Left renal cortex interstitium (tissue), 4 donors: ENCODE data around the gene CTXN2. TPM values are rescaled to one million over a fixed set of nuclear protein-coding genes. Genes with fewer than 3 reads are reported as not detected.

Source experiments
- DNase-seq, 4 donors: peaks; one replicate each; pipeline ENCODE4 v3.0.0-alpha.2; 2013; ENCODE audit warnings: low read depth in 4 of 4, low spot score in 2 of 4, missing footprints in 1 of 4
- polyA plus RNA-seq, 4 donors: library from polyadenylated mRNA; unstranded; fragments of 120-200 nt; gene quantifications; one replicate each; pipeline ENCODE4 v1.2.1, GENCODE V29; 2013; ENCODE audit not compliant: insufficient read length in 4 of 4

The CTXN2 gene
- polyA plus RNA-seq, 4 donors, result 0.10 to 0.11 (median 0.10) TPM; not detected in 1

DNA sequence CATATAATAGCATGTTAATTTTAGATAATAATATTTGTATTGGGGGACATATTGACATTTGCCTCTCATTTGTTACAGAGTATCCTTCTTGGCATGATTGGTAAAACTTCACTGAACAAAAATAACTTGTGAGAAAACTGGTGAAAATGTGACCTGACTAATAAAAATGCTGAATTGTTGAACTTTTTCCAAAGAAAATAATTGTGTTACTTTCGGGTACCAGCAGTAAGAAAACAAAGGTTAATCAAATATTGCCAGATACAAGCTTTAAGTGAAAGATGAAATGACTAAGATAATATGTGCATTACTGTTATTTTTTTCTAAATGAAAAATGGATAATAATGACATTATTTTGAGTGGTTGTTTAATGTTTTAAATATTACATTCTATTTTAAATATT, 29.8 kb downstream of the CTXN2 start:
- no peak for DNase-seq

- no peak for DNase-seq
Measured at GRCh38 chr15:48221885-48222284, 30.4 kb downstream of the CTXN2 start.

GRCh38 chr15:48222627-48223026, 31.2 kb downstream of the CTXN2 start:
- DNase-seq, result no peak

DNA sequence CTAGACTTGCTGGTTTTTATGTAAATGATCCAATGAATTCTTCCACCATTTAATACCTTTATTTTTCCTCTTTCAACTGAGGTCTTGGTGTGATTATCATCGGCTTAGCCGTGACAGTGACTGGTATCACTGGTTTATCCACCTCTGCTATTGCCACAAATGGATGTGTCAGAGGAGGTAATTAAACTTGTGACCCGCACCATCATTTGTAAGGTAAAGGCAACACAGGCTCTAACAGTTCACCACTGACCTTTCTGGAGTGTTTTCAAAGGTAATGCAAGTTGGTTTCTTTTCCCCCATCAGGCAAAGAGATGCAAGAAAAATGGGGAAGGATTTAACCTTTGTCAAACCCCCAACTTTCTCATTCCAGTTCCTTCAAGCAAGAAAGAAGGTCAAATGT, 34.3 kb downstream of the CTXN2 start:
- no peak for DNase-seq

- no peak for DNase-seq
Measured at GRCh38 chr15:48230498-48230897, 39.0 kb downstream of the CTXN2 start.

GRCh38 chr15:48233246-48233645, 41.8 kb downstream of the CTXN2 start:
- DNase-seq, result no peak

GRCh38 chr15:48239334-48239733, 47.9 kb downstream of the CTXN2 start:
- DNase-seq, result no peak

DNA sequence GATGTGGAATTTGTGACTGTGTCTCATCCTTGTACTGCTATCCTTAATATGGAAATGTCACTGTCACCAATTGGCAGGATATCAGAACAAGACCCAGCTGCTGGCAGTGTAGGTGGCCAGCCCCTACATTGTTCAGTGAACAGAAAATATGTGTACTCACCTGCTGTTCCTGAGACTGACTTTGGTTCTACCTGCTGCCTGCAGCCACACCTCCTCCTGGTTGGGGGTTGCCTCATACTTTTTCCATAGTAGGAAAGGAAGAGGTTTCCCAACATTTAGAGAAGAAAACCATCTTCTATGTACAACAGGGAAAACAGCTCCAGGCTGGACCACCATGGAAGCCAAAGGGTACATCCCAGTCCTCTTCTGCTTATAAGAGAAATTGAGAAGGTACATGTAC, 50.5 kb downstream of the CTXN2 start:
- no peak for DNase-seq

DNA sequence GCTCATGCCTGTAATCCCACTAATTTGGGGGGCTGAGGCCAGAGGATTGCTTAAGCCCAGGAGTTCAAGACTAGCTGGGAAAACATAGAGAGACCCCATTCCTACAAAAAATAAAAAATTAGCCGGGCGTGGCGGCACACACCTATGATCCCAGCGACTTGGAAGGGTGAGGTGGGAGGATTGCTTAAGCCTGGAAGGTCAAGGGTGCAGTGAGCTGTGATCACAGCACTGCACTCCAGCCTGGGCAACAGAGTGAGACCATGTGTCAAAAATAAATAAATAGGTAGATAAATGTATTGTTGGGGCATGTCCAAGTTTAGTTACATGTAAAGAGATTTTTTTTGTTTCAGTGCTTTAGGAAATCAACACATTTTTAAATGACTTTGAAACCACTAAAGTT, 51.1 kb downstream of the CTXN2 start:
- DNase-seq, result no peak

GRCh38 chr15:48244921-48245320, 53.5 kb downstream of the CTXN2 start:
- DNase-seq, result no peak

GRCh38 chr15:48248414-48248813, 56.9 kb downstream of the CTXN2 start:
- no peak for DNase-seq

GRCh38 chr15:48250640-48251076, 59.2 kb downstream of the CTXN2 start:
- peak in 3 of 4 donors; percentile 38 to 64 (median 51) for DNase-seq

DNA sequence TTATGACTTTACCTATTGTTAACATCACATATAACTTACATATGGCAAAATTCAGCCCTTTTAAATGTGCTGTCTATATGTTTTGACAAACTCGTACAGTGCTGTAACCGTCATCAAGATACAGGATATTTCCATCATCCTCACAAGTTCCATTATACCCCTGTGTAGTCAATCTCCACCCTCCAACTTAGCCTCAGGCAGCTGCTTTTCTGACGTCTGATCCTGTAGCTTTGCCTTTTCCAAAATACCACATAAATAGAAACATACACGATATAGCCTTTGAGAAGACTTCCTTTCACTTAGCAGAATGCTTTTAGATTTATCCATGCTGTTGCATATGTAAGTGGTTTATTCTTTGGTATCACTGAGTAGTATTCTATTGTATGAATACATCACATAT, 61.7 kb downstream of the CTXN2 start:
- no peak for DNase-seq

Other genes with a start within 250 kb of the CTXN2 start
- 1 to 10 TPM in 1 of 4 donors, under 1 TPM in 3; 0.30 to 1.3 (median 0.48) TPM for gene SLC24A5, start 70.7 kb upstream of the CTXN2 start, polyA plus RNA-seq
- 100 to 1,000 TPM in 2 of 4 donors, 10 to 100 TPM in 2; 70.1 to 150 (median 100) TPM for gene MYEF2, start 13.4 kb upstream of the CTXN2 start, polyA plus RNA-seq
- 100 to 1,000 TPM; 384 to 563 (median 484) TPM for gene SLC12A1, start 14.6 kb downstream of the CTXN2 start, polyA plus RNA-seq
- gene DUT, start 139.8 kb downstream of the CTXN2 start, polyA plus RNA-seq, result 100 to 1,000 TPM; 139 to 194 (median 172) TPM